Smooth muscle cell (in vitro differentiated cells): ENCODE measurements around the gene BRCA1. TPM values are rescaled to one million over a fixed set of nuclear protein-coding genes. Genes with fewer than 3 reads are reported as not detected.
"Not testable (repeated sequence)": the region's sequence is repeated elsewhere in the genome, so short reads cannot be mapped to it uniquely, and the experiment has no call there.

Experiments used
- DNase-seq: peaks from one replicate; lab custom pipeline; 2025; ENCODE audit not compliant: unreplicated experiment; lab: John Stamatoyannopoulos, UW
- H2AFZ ChIP-seq: fragments of 200-600 bp; sonication (generic); 2 replicates; pipeline ENCODE4 v1.6.0; 2016; ENCODE audit warnings: antibody characterized with exemption, low read depth, mild to moderate bottlenecking
- H3F3A ChIP-seq: fragments of 200-600 bp; sonication (generic); 2 replicates; pipeline ENCODE4 v1.6.0; 2017; ENCODE audit warnings: antibody characterized with exemption, low read depth
- H3K27ac ChIP-seq: fragments of 200-600 bp; sonication (generic); 2 replicates; pipeline ENCODE4 v1.5.1; 2016; ENCODE audit warnings: low read depth, mild to moderate bottlenecking
- H3K27me3 ChIP-seq: fragments of 200-600 bp; sonication (generic); 2 replicates; pipeline ENCODE4 v1.6.1; 2016; ENCODE audit warnings: low read depth, mild to moderate bottlenecking
- H3K36me3 ChIP-seq: fragments of 200-600 bp; sonication (generic); 2 replicates; pipeline ENCODE4 v1.5.1; 2016; ENCODE audit warnings: low read depth
- H3K4me1 ChIP-seq: fragments of 200-600 bp; sonication (generic); 2 replicates; pipeline ENCODE4 v1.5.1; 2016; ENCODE audit warnings: low read depth
- H3K4me2 ChIP-seq: fragments of 200-600 bp; sonication (generic); 2 replicates; pipeline ENCODE4 v1.6.0; 2016; ENCODE audit warnings: mild to moderate bottlenecking
- H3K4me3 ChIP-seq: fragments of 200-600 bp; sonication (generic); 2 replicates; pipeline ENCODE4 v1.5.1; 2016; ENCODE audit warnings: mild to moderate bottlenecking
- H3K79me2 ChIP-seq: fragments of 200-600 bp; sonication (generic); 2 replicates; pipeline ENCODE4 v1.6.0; 2016; ENCODE audit warnings: low read depth, mild to moderate bottlenecking
- H3K9ac ChIP-seq: fragments of 200-600 bp; sonication (generic); 2 replicates; pipeline ENCODE4 v1.6.0; 2016; ENCODE audit warnings: low read depth
- H3K9me3 ChIP-seq: fragments of 200-600 bp; sonication (generic); replicated peaks from 2 replicates; pipeline ENCODE4 v1.5.1; 2016; ENCODE audit warnings: low read depth
- H4K20me1 ChIP-seq: fragments of 200-600 bp; sonication (generic); 2 replicates; pipeline ENCODE4 v1.6.0; 2016; ENCODE audit warnings: low read depth
- CTCF ChIP-seq: fragments of 200-600 bp; sonication (generic); IDR thresholded peaks from 2 replicates; pipeline ENCODE4 v1.5.1; 2017; ENCODE audit warnings: borderline replicate concordance, mild to moderate bottlenecking, antibody characterized with exemption; ENCODE audit not compliant: insufficient read depth, poor library complexity, severe bottlenecking
- WGBS: methylation state at CpG from one replicate; pipeline ENCODE4 v1.1.7; 2016; ENCODE audit warnings: low lambda C conversion rate; 5-methylcytosine and 5-hydroxymethylcytosine counted together
- polyA plus RNA-seq: library from polyadenylated mRNA; unstranded; fragments of >200 nt; fragmentation: Nextera tagmentation; extraction: Ambion mirVana; gene quantifications from 2 replicates; pipeline ENCODE4 v1.2.1, GENCODE V29; 2016
- total RNA-seq: library from RNA; depleted of rRNA; stranded (reverse); fragments of >200 nt; gene quantifications from 2 replicates; pipeline ENCODE4 v1.2.3, GENCODE V29; 2014

BRCA1 gene
- total and polyA plus RNA-seq, 2 experiments from 2014 or later: 5.4 to 22.7 TPM

- Histone ChIP-seq H3K4me1 (no peaks in the 10 kb centered on the region), H3K9ac (no peak overlapping the region), H3K27me3 (no peaks in the 10 kb centered on the region), H3K79me2 (no peaks in the 10 kb centered on the region), H3K36me3 (no peaks in the 10 kb centered on the region), H3K9me3 (no peaks in the 10 kb centered on the region), H2AFZ (no peak overlapping the region), H4K20me1 (no peaks in the 10 kb centered on the region), H3K4me2 (no peak overlapping the region), H3K4me3 (no peak overlapping the region), H3K27ac (no peak overlapping the region), H3F3A (no peaks in the 10 kb centered on the region)
- 95% methylated on average over 3 of the region's 3 CpGs for WGBS
- no peak for TF ChIP-seq CTCF
- no peak for DNase-seq
Observed at GRCh38 chr17:43104665-43105064, 20.5 kb downstream of the BRCA1 start.

GRCh38 chr17:43095364-43095763 lies 29.8 kb downstream of the BRCA1 start:
- H3K9ac ChIP-seq, H3K27me3 ChIP-seq, H3K27ac ChIP-seq, H3K9me3 ChIP-seq, H3K79me2 ChIP-seq, H3K4me1 ChIP-seq, H3K4me3 ChIP-seq, H3K36me3 ChIP-seq, H4K20me1 ChIP-seq, H3F3A ChIP-seq, H3K4me2 ChIP-seq, H2AFZ ChIP-seq, DNase-seq: not testable (repeated sequence)
- WGBS: 98% methylated on average over 5 of the region's 5 CpGs

GRCh38 chr17:43094129-43094835 lies 30.9 kb downstream of the BRCA1 start:
- Histone ChIP-seq H3K27ac (peak overlapping the region; percentile 33), H3K4me2 (no peak overlapping the region), H3K9me3 (no peaks in the 10 kb centered on the region), H3K4me1 (no peaks in the 10 kb centered on the region), H2AFZ (no peak overlapping the region), H3K27me3 (no peaks in the 10 kb centered on the region), H3K9ac (no peak overlapping the region), H3K4me3 (no peak overlapping the region), H3F3A (no peaks in the 10 kb centered on the region), H3K79me2 (no peaks in the 10 kb centered on the region), H4K20me1 (no peaks in the 10 kb centered on the region), H3K36me3 (no peaks in the 10 kb centered on the region)
- 91% methylated on average over 4 of the region's 4 CpGs for WGBS
- DNase-seq: no peak
- no peak for TF ChIP-seq CTCF

- Histone ChIP-seq H3K79me2 (no peaks in the 10 kb centered on the region), H3K27me3 (no peaks in the 10 kb centered on the region), H3K9ac (no peak overlapping the region), H3K4me1 (no peaks in the 10 kb centered on the region), H4K20me1 (no peaks in the 10 kb centered on the region), H3F3A (no peaks in the 10 kb centered on the region), H3K36me3 (no peaks in the 10 kb centered on the region), H3K9me3 (no peaks in the 10 kb centered on the region), H3K27ac (no peak overlapping the region), H3K4me2 (no peak overlapping the region), H2AFZ (no peak overlapping the region), H3K4me3 (no peak overlapping the region)
- 63% methylated on average over 4 of the region's 4 CpGs for WGBS
- no peak for DNase-seq
- TF ChIP-seq CTCF: no peak
Observed at GRCh38 chr17:43092901-43093300, 32.3 kb downstream of the BRCA1 start.
